Osteocyte (in vitro differentiated cells): Measurements from ENCODE around the gene DPP7. TPM values are rescaled to one million over a fixed set of nuclear protein-coding genes. Genes with fewer than 3 reads are reported as not detected.

Experiments used
- DNase-seq: peaks from one replicate; pipeline ENCODE4 v3.0.0; 2021; ENCODE audit warnings: mixed read lengths; ENCODE audit not compliant: unreplicated experiment; ENCODE audit errors: extremely low spot score
- H3K27ac Mint-ChIP-seq: one replicate; pipeline ENCODE4 v1.8.0; 2021; ENCODE audit warnings: mild to moderate bottlenecking, mixed read lengths; ENCODE audit not compliant: unreplicated experiment
- H3K27me3 Mint-ChIP-seq: one replicate; pipeline ENCODE4 v1.8.0; 2021; ENCODE audit warnings: mixed read lengths; ENCODE audit not compliant: unreplicated experiment
- H3K36me3 Mint-ChIP-seq: one replicate; pipeline ENCODE4 v1.8.0; 2021; ENCODE audit warnings: mixed read lengths; ENCODE audit not compliant: unreplicated experiment
- H3K4me1 Mint-ChIP-seq: one replicate; pipeline ENCODE4 v1.8.0; 2021; ENCODE audit warnings: mixed read lengths; ENCODE audit not compliant: unreplicated experiment
- H3K4me3 Mint-ChIP-seq: one replicate; pipeline ENCODE4 v1.8.0; 2021; ENCODE audit warnings: mild to moderate bottlenecking, moderate library complexity, mixed read lengths; ENCODE audit not compliant: unreplicated experiment
- H3K9me3 Mint-ChIP-seq: one replicate; pipeline ENCODE4 v1.8.0; 2021; ENCODE audit warnings: mixed read lengths; ENCODE audit not compliant: unreplicated experiment
- CTCF ChIP-seq: fragments of 200-600 bp; sonication (generic); IDR thresholded peaks from 2 replicates; pipeline ENCODE4 v1.5.0; 2021; ENCODE audit warnings: antibody characterized with exemption, mild to moderate bottlenecking, moderate library complexity
- total RNA-seq: library from RNA; stranded (reverse); gene quantifications from 2 replicates; pipeline ENCODE4 v1.2.1, GENCODE V29; 2021

DPP7 gene
- total RNA-seq, 1 donor from 2014 or later = 118 TPM

DNA sequence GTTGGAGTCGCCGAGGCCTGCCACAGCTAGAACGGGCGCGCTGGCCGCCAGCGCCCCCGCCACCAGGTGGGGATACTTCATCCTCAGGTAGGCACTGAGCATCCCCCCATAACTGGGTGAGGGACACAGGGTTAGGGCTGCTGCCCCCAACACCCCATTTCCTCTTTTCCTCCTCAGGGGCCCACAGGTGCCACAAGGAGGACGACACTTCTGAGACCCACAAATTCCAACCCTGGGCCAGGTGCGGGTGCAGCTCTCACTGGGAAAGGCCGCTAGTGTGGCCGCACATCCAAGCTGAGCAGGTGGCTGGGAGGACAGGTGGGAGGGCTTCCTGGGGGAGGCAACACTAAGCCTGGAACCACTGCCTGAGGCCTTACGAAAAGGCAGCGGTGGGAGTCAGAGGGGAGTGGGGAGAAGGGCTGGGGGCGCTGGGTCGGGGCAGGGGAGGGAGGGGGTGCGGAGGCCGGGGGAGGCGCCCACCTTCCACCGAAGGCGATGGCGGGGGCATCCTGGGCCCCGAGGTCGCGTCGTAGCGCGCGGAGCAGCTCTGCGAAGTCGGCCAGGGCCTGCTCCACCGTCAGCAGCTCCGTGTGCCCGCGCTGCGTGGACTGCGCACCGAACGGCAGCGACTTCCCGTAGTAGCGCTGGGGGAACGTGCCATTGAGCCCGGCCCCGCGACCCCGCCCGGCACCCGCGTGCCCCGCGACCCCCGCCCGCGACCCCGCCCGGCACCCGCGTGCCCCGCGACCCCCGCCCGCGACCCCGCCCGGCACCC is 961 bp downstream of the DPP7 start:
- peaks cover 4% of the 10 kb centered on the region for H3K36me3 Mint-ChIP-seq
- H3K27ac Mint-ChIP-seq = no peak overlapping the region
- H3K4me3 Mint-ChIP-seq = peak overlapping the region; percentile 59
- H3K9me3 Mint-ChIP-seq = no peaks in the 10 kb centered on the region
- no peaks in the 10 kb centered on the region for H3K27me3 Mint-ChIP-seq
- peaks cover 3% of the 10 kb centered on the region for H3K4me1 Mint-ChIP-seq
- no peak for DNase-seq
- no peak for TF ChIP-seq CTCF

- H3K4me1 Mint-ChIP-seq = peaks cover 3% of the 10 kb centered on the region
- DNase-seq = no peak
- H3K27ac Mint-ChIP-seq = no peak overlapping the region
- H3K9me3 Mint-ChIP-seq = no peaks in the 10 kb centered on the region
- no peaks in the 10 kb centered on the region for H3K27me3 Mint-ChIP-seq
- no peak for TF ChIP-seq CTCF
- peaks cover 4% of the 10 kb centered on the region for H3K36me3 Mint-ChIP-seq
- peak overlapping the region; percentile 59 for H3K4me3 Mint-ChIP-seq
Measured at GRCh38 chr9:137112564-137113384, 1.8 kb downstream of the DPP7 start.

DNA sequence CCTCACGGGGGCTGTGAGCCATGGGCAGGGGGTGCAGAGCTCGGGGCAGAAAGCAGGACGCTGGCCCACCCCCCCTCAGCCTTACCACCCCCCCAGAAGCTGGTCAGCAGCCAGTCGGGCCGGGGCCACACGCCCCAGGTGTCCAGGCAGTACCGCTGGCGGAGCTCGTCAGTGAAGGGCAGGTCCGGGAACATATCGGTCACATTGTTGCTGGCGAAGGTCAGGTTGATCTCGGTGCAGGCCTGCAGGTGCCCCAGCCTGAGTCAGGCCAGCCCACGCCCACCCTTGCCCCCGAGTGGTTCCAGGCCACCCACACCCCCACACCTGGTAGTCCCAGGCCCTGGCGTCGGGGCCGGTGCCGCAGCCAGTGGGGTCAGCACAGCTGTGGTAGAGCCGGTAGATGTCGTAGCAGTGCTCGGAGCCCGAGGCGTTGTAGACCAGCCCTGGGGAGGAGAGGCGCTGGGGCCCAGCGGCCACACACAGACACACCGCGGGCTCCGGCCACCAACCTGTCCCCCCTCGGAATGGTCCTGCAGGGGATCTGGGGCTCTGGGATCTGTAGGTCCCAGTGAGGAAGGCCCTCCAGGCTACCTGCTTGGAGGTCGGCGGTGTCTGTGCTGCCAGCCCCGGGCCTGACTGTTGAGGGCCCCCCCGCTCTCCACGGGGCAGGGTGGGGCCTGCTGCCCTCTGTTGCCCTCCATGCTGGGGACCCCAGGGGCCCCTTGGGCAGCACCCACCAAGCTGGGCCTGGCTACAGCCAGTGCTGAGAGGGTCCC is 2.6 kb downstream of the DPP7 start:
- no peak overlapping the region for H3K4me3 Mint-ChIP-seq
- no peak for DNase-seq
- no peaks in the 10 kb centered on the region for H3K27me3 Mint-ChIP-seq
- H3K4me1 Mint-ChIP-seq = peaks cover 3% of the 10 kb centered on the region
- peaks cover 4% of the 10 kb centered on the region for H3K36me3 Mint-ChIP-seq
- TF ChIP-seq CTCF = no peak
- H3K27ac Mint-ChIP-seq = no peak overlapping the region
- H3K9me3 Mint-ChIP-seq = no peaks in the 10 kb centered on the region

DNA sequence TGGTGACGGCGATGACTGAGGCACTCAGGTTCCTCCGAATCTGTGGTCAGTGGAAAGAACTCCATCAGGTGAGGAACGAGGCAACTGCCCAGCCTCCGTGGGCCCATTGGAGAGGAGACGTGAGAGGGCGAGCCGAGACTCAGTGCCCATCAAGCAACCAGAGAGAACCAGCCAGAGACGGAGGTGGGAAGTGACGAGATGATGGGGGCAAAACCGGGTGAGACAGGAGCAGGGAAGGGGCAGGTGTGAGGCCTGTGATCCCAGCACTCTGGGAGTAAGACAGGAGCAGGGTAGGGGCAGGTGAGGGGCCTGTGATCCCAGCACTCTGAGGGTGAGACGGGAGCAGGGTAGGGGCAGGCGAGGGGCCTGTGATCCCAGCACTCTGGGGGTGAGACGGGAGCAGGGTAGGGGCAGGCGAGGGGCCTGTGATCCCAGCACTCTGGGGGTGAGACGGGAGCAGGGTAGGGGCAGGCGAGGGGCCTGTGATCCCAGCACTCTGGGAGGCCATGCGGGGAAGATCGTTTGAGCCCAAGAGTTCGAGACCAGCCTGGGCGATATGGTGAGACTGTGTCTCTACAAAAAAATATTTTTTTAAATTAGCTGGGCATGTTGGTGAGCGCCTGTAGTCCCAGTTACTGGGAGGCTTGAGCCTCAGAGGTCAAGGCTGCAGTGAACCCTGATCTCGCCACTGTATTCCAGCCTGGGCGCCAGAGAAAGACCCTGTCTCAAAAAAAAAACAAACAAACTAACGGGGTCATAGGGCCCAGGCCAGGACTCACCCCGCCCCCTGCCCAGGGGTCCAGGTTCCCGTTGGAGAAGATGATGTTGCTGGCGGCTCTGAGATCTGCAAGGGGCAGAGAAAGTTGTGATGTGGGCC is 3.4 kb downstream of the DPP7 start:
- Mint-ChIP-seq H3K4me3 (no peak overlapping the region), H3K27ac (no peak overlapping the region), H3K4me1 (peaks cover 3% of the 10 kb centered on the region), H3K9me3 (no peaks in the 10 kb centered on the region), H3K27me3 (no peaks in the 10 kb centered on the region), H3K36me3 (peaks cover 4% of the 10 kb centered on the region)
- no peak for TF ChIP-seq CTCF
- no peak for DNase-seq
